Activated B cell treated with CpG ODN at 0.5 μM for 24 hours (primary cell): ENCODE data around the gene CACNG6. TPM values are rescaled to one million over a fixed set of nuclear protein-coding genes. Genes with fewer than 3 reads are reported as not detected.

Experiments used
- ATAC-seq: fragments of 200-7000 bp; cut with Tn5 transposase; one replicate; pipeline ENCODE4 v1.10.0; 2021; ENCODE audit warnings: low read depth, mild to moderate bottlenecking, moderate library complexity
- CTCF ChIA-PET: fragments of 350-600 bp; sonication (Branson Sonifier 250); formaldehyde crosslinking; loops from one replicate; lab custom pipeline; 2021; ENCODE audit warnings: antibody characterized with exemption; lab: Charles Lee
- POLR2A ChIA-PET: fragments of 350-600 bp; sonication (Branson Sonifier 250); formaldehyde crosslinking; loops from one replicate; lab custom pipeline; 2021; ENCODE audit warnings: antibody characterized with exemption; lab: Charles Lee
- DNase-seq: peaks from one replicate; pipeline ENCODE4 v3.0.0; 2022
- H3K27ac Mint-ChIP-seq: one replicate; pipeline ENCODE4 v1.8.0; 2020; ENCODE audit warnings: mixed read lengths
- H3K27me3 Mint-ChIP-seq: one replicate; pipeline ENCODE4 v1.8.0; 2021; ENCODE audit warnings: mixed read lengths
- H3K36me3 Mint-ChIP-seq: one replicate; pipeline ENCODE4 v1.8.0; 2021; ENCODE audit warnings: low read depth, mixed read lengths
- H3K4me1 Mint-ChIP-seq: one replicate; pipeline ENCODE4 v1.8.0; 2021; ENCODE audit warnings: mixed read lengths
- H3K4me3 Mint-ChIP-seq: one replicate; pipeline ENCODE4 v1.8.0; 2020; ENCODE audit warnings: mild to moderate bottlenecking, mixed read lengths
- H3K9me3 Mint-ChIP-seq: one replicate; pipeline ENCODE4 v1.8.0; 2020; ENCODE audit warnings: mixed read lengths
- intact Hi-C: fragments of 100-400 bp; cut with micrococcal nuclease; formaldehyde crosslinking; loops from one replicate; pipeline ENCODE4 v1.15.1; 2024
- total RNA-seq: library from RNA; stranded (reverse); gene quantifications from 2 replicates; pipeline ENCODE4 v1.2.3, GENCODE V29; 2022
- TF ChIP-seq, protein P1 (sequence below): fragments of 200-600 bp; IDR thresholded peaks from one replicate; pipeline ENCODE4 v1.8.0; 2022; ENCODE audit warnings: antibody characterized with exemption, mild to moderate bottlenecking

The CACNG6 gene
- total RNA-seq, 1 donor from 2014 or later = not detected

DNA sequence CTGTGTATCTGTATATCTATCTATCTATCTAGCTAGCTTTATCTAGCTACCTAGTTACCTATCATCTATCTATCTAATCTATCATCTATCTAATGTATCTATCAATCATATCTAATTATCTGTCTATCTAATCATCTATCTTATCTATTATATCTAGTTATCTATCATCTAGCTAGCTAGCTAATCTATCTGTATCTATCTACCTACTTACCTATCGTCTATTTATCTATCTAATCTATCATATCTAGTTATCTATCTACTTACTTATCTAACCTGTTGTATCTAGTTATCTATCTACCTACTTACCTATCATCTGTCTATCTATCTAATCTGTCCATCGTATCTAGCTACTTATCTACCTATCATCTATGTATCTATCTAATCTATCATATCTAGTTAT is 54.3 kb downstream of the CACNG6 start:
- DNase-seq = no peak
- Mint-ChIP-seq H3K36me3 (no peaks in the 10 kb centered on the region), H3K4me3 (no peak overlapping the region), H3K27ac (no peak overlapping the region), H3K9me3 (peaks cover 3% of the 10 kb centered on the region), H3K4me1 (no peaks in the 10 kb centered on the region), H3K27me3 (peaks cover 16% of the 10 kb centered on the region)
- CTCF ChIA-PET = no interaction called here
- POLR2A ChIA-PET = no interaction called here
- intact Hi-C loops = no loop called here
- TF ChIP-seq, protein P1, sequence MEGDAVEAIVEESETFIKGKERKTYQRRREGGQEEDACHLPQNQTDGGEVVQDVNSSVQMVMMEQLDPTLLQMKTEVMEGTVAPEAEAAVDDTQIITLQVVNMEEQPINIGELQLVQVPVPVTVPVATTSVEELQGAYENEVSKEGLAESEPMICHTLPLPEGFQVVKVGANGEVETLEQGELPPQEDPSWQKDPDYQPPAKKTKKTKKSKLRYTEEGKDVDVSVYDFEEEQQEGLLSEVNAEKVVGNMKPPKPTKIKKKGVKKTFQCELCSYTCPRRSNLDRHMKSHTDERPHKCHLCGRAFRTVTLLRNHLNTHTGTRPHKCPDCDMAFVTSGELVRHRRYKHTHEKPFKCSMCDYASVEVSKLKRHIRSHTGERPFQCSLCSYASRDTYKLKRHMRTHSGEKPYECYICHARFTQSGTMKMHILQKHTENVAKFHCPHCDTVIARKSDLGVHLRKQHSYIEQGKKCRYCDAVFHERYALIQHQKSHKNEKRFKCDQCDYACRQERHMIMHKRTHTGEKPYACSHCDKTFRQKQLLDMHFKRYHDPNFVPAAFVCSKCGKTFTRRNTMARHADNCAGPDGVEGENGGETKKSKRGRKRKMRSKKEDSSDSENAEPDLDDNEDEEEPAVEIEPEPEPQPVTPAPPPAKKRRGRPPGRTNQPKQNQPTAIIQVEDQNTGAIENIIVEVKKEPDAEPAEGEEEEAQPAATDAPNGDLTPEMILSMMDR = no peak
- ATAC-seq = no peak

DNA sequence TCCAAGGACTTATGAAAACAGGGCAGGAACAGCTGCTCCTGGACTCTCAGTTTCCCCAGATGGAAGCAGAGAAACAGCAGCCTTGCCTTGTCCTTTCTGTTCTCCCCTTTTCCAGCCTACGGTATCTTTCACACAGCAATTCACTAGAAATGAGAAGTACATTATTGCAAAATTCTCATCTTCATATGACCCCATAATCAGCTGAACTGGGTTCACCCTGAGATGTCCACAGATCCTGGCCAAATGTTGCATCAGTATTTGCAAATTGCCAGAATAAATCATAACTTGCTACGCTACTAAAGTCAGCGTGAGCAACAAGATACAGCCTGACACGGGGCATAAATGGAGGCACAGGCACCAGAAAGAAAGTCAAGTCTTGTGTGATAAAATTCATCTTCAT is 56.2 kb downstream of the CACNG6 start:
- CTCF ChIA-PET = no interaction called here
- ATAC-seq = no peak
- H3K4me3 Mint-ChIP-seq = no peak overlapping the region
- DNase-seq = no peak
- H3K27ac Mint-ChIP-seq = no peak overlapping the region
- intact Hi-C loops = no loop called here
- POLR2A ChIA-PET = no interaction called here
- H3K36me3 Mint-ChIP-seq = no peaks in the 10 kb centered on the region
- TF ChIP-seq, protein P1 = no peak
- no peaks in the 10 kb centered on the region for H3K4me1 Mint-ChIP-seq
- peaks cover 3% of the 10 kb centered on the region for H3K9me3 Mint-ChIP-seq
- peaks cover 13% of the 10 kb centered on the region for H3K27me3 Mint-ChIP-seq

Other genes with a start within 250 kb of the CACNG6 start
- gene NLRP12, start 167.3 kb upstream of the CACNG6 start, total RNA-seq = not detected in 2 replicates
- gene MYADM, start 123.8 kb upstream of the CACNG6 start, total RNA-seq = 10.9 and 12.9 TPM in 2 replicates
- not detected in 2 replicates for gene PRKCG, start 109.4 kb upstream of the CACNG6 start, total RNA-seq
- not detected in 2 replicates for gene CACNG7, start 82.4 kb upstream of the CACNG6 start, total RNA-seq
- gene CACNG8, start 28.7 kb upstream of the CACNG6 start, total RNA-seq = not detected in 2 replicates
- not detected in 2 replicates for gene VSTM1, start 72.3 kb downstream of the CACNG6 start, total RNA-seq
- gene TARM1, start 89.7 kb downstream of the CACNG6 start, total RNA-seq = not detected in 2 replicates
- 0.16 TPM in 1 of 2 replicates, not detected in the other for gene OSCAR, start 109.2 kb downstream of the CACNG6 start, total RNA-seq
- gene NDUFA3, start 111.2 kb downstream of the CACNG6 start, total RNA-seq = 94.7 and 96.1 TPM in 2 replicates
- 16.6 and 17.9 TPM in 2 replicates for gene TFPT, start 124.0 kb downstream of the CACNG6 start, total RNA-seq
- gene PRPF31, start 124.1 kb downstream of the CACNG6 start, total RNA-seq = 78.9 and 79.3 TPM in 2 replicates
- 53.2 and 64.6 TPM in 2 replicates for gene CNOT3, start 146.1 kb downstream of the CACNG6 start, total RNA-seq
- gene LENG1, start 168.1 kb downstream of the CACNG6 start, total RNA-seq = 8.3 and 8.4 TPM in 2 replicates
- not detected in 2 replicates for gene TMC4, start 181.5 kb downstream of the CACNG6 start, total RNA-seq
- gene MBOAT7, start 197.9 kb downstream of the CACNG6 start, total RNA-seq = 15.2 and 21.4 TPM in 2 replicates
- gene TSEN34, start 199.7 kb downstream of the CACNG6 start, total RNA-seq = 15.0 and 19.4 TPM in 2 replicates
- 1,946 and 2,185 TPM in 2 replicates for gene RPS9, start 209.2 kb downstream of the CACNG6 start, total RNA-seq
- 0.37 and 1.1 TPM in 2 replicates for gene LILRB3, start 231.4 kb downstream of the CACNG6 start, total RNA-seq